GM18909 (cell line): ENCODE measurements around the gene GHR.

Experiments used
- ATAC-seq: cut with Tn5 transposase; IDR thresholded peaks from one replicate; pipeline ENCODE4 v1.9.1; 2021; ENCODE audit warnings: mild to moderate bottlenecking; ENCODE audit not compliant: unreplicated experiment, poor library complexity

Gene GHR

DNA sequence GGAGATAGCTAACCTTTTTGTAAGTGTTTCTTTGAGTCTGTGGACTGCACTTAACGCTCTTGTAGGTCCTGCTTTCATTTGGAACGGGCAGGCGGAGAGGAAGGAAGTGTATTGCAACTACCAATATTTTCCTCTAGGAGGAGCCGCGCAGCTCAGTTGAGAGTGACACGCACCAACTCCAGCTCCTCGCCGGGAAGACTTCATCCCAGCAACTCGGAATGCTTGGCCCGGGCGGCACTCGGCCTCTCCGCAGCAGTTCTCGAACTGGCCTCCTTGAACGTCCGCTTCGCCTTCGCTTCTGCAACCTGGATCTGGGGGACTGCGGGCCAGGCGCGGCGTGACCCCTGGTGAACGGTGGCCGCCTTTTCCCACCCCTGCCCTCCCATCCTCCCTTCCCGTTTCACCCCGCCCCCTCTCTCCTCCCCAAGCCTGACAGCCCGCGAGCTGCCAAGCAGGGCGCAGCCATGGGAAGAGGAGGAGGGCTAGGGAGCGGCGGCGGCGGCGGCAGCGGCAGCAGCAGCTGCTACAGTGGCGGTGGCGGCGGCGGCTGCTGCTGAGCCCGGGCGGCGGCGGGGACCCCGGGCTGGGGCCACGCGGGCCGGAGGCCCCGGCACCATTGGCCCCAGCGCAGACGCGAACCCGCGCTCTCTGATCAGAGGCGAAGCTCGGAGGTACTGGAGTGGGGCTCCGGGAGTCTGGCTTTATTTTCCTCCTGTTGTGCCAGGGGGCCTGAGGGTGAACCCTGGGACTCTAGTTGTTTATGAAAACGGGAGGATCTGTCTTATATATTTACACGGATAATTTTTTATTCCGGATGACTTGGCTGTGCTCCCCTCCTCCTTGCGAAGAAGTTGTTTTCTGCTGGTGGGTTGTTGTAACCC, at the start of gene GHR:
Gene GHR, plus strand, starts transcription at position 155 of the 881 bp plus-strand sequence. CDS start 142,436 bp downstream, outside the sequence.
- peak; percentile 80 for ATAC-seq

DNA sequence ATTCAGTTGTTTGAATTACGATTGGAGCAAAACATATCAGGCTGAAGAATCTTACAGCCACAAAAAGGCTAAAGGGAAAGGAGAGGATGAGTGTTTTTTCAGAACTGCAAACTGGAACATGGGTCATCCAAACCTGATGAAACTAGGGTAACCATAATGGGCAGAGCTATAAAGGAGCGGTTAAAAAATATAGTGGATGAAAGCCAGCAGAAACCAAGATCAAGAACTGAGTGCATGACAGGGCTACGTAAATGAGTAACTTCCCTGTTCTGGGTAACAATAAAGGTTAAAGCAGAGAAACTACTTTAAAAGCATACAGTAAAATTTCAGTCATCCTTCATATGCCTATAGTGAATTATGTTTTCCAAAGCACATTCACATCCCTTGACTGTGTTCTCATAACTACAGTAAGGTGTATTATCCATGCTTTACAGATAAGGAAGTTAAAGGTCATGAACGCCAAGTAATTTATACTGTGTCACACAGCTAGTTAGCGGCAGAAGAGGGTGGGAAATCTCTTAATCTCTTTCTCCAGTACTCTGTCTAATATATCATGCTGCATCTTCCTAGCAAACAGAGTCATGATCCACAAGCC, 48.5 kb upstream of the GHR start:
- no peak for ATAC-seq

DNA sequence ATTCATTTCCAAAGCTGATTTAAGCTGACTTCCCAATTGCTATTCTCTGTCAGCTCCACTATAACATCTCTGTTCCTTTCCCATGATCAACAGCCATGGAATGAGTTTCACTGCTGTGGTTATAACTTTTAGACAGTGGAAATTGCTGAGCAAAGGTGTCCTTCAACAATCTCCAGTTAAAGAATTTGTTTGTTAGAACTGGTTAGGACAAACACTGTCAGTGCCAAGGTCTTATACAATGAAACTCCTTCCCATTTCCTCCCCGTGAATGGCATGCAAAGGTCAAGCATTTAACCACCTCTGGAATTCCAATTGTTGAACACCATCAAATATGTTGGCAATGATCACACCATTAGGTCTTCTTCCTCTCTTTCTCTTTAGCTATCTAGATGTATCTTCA, 45.7 kb upstream of the GHR start:
- no peak for ATAC-seq

DNA sequence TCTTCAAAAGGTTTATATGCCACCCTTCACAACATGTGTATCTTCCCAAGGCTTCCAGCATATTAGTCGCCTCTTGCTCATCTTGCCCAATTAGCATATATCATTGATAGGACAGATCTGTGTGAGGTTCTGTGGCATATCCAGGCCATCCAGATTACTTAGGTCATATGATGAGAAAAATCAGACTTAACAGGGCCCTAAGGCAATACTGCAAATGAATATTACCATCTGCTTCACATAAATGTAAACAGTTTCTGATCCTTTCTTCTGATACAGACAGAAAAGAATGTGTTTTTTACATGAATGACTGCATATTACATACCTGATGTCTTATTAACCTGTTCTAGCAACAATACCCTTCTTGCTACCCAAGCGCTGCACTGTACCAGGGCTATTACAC, 41.3 kb upstream of the GHR start:
- no peak for ATAC-seq

DNA sequence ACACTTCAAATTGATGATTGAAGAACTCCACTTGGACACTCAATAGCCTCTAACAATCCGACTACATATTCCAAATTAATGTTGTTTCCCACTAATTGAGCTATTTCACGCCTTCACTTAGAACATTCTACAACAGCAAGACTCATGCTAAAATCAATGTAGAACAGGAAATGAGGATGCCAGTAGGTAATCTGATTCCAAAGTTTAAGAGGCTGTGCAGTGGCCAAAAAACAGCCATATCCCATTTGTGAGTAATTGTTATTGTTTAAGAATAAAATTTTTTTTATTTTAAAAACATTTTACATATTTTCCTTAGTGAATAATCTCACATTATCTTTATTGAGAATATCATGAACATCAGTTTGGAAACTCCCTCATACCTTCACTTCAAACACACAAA, 35.7 kb upstream of the GHR start:
- ATAC-seq = no peak

DNA sequence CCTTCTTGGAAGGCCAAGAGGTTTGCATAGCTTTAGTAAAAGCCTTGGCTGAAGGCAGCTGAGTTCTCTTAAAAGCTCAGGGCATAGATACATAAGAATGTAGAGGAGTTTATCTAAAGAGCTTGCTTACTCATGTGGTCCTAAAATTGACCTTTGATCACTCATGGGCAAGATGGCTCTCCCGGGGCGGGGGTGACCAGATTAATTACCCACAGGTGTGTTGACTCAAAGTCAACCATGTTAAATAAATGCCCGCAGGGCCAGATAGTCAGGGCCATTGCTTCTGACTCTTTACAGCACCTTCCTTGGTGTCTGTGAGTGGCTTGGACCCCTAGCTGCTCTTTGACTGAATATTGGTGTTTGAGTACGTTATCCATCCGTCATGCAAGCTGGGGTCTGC, 33.1 kb upstream of the GHR start:
- no peak for ATAC-seq

DNA sequence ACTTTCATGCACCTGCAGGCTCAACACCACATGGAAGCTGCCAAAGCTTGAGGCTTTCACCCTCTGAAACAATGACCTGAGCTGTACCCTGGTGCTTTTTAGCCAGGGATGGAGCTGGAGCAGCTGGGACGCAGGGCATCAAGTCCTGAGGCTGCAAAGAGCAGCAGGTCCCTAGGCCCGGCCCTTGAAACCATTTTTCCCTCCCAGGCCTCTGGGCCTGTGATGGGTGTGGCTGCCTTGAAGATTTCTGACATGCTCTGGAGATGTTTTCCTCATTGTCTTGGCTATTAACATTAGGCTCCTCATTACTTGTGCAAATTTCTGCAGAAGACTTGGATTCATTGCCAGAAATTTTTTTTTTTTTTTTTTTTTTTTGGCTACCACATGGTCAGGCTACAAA, 30.3 kb upstream of the GHR start:
- no peak for ATAC-seq

DNA sequence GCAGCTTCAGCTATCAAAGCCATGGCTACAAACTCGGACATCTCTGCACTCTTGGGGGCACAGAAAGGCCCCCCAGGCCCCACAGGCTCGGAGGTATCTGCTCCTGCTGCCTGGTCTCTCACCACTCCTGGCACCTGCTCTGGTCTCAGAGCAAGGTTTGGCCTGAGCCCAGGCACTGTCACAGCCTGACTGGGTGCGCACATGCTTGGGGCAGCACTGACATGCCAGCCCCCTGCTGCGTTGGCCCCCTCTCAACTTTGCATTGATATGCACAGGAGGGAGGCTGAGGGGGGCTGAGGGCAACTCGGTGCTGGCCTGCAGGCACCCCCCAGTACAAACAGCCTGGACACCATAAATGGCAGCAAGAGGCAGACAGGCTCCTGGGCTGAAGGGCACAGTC, 27.1 kb upstream of the GHR start:
- no peak for ATAC-seq

DNA sequence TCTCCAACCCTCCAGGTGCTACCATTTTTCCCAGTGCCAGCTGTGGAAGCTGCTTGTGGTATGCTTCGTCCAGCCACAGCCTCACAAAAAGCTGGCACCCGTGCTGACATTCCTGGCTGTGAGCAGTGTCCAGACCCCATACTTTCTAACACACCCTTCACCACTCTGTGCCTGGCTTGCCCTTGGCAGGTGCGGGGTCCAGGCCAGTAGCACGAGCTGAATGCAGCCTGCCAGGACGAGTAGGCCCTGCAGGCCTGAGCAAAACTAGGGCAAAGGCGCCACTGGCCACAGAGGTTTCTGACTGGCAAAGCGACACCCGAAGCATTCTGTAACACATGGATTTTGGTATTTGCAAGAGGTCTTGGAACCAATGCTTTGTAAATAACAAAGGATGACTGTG, 26.0 kb upstream of the GHR start:
- ATAC-seq = no peak

DNA sequence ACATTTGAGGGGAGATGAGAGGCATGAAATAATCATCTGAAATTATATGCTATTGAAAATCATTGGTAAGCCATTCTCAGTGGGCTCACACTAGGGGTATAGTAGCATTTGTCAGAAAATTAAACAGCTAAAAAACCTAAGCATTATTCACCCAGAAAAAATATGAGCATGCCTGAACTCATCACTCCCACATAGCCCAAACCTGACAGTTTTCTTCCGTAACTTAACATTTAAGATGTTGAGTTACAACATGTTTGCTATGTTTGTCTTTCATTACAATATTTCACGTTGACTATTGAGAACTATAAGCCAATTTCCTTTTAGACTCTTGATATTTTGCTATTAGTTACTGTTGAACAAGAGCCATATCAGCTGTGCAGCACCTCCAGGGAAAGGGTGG, 23.5 kb upstream of the GHR start:
- ATAC-seq = no peak

DNA sequence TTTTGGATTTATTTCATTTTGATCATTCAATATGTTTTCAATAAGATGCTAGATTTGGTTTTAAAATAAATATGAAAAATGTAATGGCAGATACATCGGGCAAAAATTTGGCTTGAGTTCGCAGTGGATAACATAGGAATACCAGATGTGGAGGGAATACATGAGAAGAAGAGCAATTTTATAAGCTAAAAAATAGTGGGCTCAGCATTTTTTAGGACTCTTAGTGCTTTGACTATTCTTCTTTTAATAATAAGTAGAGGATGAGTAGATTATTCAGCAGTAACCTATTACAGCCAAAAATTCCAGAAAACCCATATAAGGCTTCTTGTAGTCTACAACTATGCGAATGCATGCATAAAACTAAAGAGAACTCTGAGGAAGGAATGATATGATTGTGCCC, 22.8 kb upstream of the GHR start:
- ATAC-seq = no peak

DNA sequence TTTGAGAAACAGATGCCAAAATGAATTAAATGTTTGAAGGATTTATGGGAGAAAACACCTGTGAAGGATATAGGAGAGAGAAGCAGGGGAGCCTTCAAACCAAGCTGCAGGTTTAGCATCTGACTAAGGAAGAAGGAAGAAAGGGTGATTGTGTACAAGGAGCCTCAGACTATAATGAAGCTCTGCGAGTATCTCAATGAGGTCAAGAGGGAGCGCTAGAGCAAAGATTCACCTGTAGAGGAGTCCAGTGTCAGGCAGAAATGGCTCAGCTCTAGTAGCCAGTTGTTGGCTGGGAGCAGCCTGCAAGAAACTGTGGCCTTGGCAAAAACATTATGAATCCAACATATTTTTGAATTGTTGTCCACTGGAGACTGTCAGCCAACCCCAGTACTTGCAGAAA, 20.0 kb upstream of the GHR start:
- no peak for ATAC-seq

DNA sequence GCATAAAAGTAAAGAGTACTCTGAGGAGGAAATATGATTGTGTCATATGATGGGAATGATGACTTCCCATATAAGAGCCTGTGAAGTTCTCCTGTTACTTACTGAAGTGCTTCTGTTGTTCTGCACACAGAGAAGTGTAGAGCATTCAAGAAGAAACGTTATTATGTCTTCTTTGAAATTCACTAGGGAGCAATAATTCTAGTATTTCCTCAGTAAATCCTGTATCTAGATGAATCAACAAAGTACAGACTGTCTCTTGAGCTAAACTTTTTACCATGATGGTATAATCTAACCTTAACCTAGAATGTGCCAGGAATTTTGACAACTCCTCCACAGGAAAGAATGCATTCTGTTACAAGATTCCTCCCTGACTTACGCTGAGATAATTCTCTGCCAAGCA, 18.9 kb upstream of the GHR start:
- ATAC-seq = no peak

DNA sequence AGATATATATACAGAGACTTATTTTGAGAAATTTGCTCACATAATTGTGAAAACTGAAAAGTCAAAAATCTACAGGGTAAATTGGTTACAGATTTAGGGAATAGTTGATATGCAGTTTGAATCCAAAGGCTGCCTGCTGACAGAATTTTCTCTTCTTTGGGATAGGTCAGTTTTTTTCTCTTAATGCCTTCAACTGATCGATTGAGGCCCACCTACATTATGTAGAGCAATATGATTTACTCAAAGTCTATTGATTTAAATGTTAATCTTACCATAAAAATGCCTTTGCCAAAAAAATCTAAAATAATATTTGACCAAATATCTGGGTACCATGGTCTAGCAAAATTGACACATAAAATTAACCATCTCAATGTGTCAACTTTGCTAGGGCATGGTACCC, 3.9 kb upstream of the GHR start:
- ATAC-seq = no peak

DNA sequence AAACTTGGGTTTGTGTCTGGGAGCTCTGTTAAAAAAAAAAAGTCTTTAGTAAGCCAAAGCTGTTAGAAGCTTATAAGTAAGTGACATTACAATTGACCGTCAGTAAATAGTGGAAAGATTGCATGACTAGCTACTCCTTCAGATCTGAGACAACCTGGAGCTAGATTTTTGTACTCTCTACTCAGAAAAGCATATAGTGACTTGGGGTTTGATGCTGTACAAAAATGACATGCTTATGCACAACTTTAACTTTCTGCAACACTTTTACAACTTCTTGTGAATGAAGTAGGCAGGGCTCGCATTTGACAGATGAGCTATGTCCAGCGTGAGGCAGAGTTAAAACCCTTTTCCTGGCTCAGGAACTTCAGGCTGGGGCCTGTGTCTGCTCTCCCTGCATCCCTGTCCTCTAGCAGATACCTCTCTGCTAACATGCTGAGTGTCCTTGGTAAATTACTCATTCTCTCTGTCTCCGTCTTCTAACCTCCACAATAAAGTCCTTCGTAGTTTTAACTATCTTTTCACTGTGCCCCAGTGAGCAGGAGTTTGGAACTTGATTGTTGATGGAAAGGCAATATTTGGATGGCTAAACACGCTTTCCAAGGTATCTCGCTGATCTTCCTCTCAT, 471 bp upstream of the GHR start:
- no peak for ATAC-seq

DNA sequence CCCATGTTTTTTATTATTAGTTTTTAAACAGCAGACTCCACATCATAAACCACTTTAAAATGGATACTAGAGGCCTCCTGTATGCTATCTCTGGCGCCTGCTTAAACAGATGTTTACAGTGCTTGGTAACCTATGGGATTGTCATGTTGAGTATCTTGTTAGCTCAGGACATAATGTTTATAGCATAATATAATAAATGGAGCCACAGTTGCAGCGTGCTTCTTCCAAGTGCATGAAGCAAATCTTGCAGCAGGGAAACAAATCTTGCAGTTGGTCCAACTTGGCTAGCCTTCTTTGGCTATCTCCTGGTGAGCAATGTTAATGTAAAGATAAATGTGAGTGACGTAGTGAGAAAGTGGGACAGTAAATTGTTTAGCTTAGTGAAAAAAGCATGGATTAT, 2.8 kb downstream of the GHR start:
- no peak for ATAC-seq

DNA sequence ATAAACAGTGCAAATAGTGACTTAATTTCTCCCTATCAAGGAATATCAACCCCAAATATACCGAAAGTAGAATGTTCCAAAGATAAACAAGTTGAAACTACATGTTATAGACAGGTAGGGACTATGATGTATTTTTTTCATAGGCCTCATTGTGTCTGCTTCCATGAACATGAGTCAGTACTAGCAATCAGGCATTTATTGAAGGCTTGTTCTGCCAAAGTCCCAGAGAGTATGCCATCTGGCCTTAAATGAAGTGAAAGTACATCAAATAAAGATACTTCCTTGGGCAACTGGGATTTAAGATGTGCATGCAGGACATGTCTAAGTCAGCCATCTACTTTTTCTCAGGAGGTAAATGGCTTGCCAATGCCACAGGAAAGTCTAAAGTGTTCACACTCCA, 6.5 kb downstream of the GHR start:
- no peak for ATAC-seq

DNA sequence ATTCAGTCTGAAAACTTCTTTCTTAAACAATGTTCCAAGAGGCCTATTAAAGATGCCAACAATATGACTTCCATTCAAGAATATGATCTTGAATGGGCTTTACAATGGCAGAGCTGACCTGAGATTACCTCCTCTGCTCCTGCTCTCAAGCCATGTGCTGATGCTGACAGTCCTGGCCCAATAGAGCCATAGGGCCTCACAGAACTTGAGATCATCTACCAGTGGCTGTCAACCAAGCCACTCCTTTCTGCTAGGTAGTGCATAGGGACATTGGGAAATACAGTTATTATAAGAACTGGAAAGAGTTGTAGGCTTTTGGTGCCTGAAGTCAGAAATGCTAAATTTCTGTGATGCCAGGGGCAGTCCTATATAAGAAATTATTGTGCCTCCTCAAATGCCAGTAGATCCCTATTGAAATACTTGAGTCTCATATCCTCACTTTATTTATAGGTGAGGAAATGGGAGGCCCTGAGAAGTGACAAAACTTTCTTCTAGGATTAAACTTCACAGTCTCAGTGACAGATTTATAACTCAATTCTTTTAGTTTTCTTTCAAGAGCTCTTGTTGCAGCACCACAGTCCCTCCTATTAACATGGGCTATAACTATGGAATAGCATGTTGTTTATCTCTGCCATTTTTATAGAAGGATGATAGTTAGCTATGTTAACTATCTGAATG, 10.9 kb downstream of the GHR start:
- no peak for ATAC-seq

DNA sequence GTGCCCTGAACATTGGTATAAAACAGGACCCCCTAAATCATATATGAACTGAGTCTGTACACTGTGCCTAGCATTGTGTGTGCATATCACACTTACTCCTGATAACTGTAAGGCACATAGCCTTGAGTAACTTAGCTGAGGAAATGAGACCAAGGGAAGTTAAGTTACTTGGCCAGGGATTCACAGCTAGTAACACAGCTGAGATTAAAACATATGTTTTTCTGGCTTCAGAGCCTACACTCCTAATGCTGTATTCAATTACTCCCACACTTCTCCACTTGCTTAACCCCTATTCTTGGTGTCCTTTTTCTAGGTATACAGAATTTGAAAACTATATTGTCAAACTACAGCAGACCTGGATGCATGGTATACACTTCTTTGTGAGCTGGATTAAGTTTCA, 12.8 kb downstream of the GHR start:
- no peak for ATAC-seq

DNA sequence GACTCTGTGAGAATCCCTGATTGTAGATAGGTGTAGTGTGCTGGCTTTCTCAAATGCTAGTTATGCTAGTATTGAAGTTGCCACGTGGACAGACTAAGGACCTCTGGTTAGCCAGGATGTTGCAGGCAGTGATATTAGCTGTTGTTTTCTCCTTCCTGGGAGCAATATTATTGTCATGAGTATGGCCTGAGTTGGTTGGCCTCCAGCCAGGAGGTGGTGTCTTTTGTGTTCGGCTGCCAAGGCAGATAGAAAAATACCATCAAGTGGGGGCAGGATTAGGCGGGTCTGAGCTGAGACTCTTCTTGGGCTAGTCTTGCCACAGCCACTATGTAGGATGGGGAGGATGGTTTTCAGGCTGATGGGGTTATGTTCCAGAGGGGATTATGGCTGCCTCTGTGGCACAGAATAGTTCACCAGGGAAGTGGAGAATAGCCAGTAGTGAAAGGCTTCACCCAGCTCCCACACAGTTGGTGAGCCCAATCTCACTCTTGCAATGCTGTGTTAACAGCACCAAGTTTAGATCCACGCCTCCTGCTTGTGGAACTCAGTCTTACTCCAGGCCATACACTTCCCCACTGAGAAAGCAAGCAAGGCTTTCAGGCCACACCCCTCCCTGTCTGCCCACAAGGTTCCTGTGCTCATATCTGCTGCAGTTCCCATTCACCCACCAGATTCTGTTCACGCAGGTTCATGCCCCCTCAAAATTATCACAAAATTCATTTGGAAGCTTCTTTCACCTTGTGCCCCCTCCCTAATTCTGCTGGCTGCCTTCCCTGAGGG, 31.2 kb downstream of the GHR start:
- no peak for ATAC-seq
